Fibroblast of skin of back (primary cell): Measurements from ENCODE around the gene EEF1A2.

Source experiments
- DNase-seq: peaks from one replicate; pipeline ENCODE4 v3.0.0-alpha.2; 2013

EEF1A2 gene

DNA sequence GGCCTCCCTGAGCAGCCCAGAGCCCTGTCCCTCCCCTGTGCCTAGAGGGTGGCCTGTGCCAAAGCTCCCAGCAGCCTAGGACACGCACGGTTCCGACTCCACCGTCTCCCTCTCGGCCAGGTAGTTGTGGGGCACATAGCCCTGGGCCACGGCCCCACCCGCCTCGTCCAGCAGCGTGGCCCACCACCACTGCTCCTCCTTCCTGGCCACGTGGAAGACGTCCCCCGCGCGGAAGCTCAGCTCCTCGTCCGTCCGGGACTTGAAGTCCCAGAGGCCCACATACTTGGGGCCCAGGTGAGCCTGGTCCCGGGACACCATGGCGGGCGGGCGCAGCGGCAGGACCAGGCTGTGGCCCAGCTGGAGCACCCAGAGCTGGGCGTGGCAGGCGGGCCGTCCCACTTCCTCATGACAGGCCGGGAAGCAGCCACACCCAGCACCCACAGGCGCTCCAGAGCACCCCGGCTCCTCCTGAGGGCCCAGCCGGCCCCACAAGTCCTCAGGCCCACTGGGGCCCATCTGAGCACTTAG is 38.2 kb upstream of the EEF1A2 start, which contains the start of gene PTK6:
TSS of gene PTK6 (minus strand) at position 380 of the 528 bp plus-strand sequence. CDS start at position 318, 62 bp downstream.
- no peak for DNase-seq

DNA sequence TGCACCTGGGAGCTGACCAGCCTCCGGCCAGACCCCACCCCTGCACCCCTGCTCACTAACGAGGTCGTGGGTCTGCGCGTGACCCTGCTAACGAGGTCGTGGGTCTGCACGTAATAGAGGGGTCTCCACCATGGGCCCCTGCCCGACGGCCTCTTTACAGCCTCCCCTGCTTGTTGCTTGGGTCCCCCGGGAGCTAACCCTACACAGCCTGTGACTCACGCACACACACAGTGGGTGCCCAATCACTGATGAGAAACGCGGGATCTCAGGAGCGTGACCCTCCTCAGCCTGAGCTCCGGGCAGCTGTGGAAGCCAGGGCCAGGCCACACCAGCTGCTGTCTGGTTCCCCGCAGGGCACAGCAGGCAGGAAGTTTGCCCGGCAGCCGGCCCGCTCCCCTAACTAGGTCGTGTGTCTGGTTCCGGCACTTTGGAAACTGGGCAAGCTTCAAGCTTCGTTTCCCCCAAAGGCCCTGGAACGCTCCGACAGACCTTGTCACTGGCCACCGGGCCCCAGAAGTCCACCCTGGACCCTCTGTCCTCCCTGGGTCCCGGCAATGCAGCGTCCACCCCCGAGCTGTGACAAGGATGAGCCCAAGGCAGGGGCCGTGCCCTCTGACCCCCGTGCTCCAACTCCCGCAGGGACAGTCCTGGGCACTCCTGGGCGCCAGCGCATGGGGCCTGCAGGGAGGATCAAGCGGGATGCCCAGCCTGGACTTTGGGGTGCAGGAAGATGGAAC is 37.5 kb upstream of the EEF1A2 start:
- peak; percentile 61 for DNase-seq

DNA sequence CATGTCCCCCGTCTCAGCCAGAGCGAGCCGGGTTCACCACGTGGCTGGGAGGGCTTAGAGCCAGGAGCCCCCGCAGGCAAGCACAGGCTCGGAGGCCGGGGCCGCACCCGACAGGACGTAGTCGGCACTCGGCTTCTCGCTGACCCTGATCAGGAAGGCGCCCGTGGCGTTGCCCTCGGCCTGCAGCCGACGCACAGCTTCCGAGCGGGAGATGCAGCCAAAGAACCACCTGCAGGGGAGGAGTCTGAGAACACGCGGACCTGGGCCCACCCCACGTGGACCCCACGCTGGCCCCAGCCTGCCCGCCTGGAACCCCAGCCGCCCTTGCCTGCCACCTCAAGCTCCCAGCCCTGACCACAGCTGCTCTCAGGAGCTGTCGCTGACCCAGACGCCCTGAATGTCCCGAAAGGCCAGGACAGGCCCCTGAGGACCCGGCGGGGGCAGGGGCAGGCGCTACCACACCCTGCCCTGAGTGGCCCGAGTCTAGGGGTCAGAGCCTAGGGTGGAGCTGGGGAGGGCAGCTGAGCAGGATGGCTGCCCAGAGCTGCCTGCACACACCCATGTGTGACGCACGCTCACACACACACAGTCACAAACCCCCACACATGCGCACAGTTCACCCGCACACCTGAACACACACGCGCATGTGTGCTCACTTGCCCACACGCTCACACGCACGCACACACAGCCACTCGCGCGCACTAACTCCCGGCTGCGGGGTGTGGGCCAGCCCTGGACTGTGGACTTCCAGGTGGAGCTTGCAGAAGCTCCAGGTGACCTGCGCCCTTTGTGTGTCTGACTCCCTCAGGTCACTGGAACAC is 36.2 kb upstream of the EEF1A2 start:
- DNase-seq: no peak

DNA sequence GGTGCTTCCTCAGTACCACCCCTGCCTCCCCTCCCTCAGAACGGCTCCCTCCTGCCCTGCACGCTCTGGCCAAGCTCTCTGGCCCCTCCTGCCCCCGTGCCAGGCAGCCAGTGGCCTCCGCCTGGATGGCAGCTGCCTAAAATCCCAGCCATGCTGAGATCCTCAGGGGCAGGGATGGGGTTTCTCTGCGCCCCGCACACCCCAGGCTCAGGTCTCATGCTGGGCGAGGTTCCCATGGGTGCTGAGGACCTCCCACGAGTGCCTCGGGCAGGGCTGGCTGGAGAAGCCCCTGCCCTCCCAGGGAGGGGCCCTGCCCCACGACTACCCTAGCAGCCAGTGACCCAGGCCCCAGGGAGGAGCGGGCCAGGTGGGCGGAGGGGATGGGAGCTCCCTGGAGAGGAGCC is 35.5 kb upstream of the EEF1A2 start:
- DNase-seq: no peak

DNA sequence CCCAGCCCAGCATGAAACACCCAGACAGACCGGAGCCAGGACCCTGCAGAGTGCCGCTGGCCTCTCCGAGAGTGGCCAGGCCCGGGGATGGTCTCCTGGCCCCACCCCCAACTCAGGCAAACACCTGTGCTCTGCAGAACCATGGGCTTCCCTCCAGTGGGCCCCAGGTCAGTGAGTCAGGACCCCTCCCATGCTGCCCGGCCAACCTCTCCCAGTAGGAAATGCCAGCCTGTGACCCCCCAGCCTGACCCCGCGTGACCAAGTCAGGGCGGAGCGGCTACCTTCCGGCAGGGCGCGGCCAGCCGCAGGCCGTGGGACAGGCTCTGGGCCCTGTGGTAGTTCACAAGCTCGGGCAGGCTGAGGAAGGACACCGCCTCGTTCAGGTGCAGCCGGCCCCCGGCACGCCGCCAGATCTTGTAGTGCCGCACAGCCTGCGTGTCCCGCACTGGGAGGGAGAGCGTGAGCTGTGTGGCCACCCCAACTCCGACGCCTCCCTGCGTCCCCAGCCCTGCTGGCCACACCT is 35.0 kb upstream of the EEF1A2 start:
- DNase-seq: no peak

DNA sequence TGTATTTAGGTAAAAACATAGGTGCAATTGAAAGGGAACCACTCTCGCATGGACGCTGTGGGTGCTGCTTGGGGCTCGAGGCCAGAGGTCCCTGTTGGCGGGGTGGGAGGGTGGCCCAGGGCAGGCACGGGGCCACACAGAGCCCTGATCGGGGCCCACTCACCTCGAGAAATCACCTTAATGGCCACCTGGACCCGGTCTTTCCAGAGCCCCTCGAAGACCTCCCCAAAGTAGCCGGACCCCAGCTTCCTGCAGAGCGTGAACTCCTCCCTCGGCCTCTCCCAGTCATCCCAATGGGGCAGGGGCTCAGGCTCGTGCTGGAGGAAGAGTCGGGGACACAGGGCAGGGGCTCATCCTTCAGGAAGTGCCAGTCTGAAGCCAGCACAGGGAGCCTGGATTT is 34.5 kb upstream of the EEF1A2 start:
- DNase-seq: no peak

DNA sequence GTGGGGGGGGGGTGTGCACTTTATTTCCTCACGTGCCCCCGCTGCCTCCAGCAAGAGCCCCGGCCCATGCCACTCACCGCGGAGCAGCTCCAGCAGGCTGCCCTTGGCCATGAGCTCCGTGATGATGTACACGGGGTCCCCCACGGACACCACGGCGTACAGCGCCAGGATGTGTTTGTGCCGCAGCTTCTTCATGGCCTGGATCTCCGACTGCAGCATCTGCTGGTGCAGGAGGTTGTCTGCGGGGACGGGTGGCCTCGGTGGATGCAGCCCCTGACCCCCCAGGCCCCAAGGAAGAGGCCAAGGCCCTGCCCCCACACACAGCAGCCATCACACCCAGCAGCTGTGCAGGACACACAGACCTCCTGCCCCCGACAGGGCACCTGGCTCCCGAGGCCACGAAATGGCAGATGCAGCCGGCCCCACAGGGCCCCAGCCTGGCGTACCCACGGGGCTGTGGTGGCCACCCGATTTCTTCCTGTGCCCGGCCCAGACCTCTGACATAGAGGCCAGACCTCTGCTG is 33.6 kb upstream of the EEF1A2 start:
- DNase-seq: no peak

DNA sequence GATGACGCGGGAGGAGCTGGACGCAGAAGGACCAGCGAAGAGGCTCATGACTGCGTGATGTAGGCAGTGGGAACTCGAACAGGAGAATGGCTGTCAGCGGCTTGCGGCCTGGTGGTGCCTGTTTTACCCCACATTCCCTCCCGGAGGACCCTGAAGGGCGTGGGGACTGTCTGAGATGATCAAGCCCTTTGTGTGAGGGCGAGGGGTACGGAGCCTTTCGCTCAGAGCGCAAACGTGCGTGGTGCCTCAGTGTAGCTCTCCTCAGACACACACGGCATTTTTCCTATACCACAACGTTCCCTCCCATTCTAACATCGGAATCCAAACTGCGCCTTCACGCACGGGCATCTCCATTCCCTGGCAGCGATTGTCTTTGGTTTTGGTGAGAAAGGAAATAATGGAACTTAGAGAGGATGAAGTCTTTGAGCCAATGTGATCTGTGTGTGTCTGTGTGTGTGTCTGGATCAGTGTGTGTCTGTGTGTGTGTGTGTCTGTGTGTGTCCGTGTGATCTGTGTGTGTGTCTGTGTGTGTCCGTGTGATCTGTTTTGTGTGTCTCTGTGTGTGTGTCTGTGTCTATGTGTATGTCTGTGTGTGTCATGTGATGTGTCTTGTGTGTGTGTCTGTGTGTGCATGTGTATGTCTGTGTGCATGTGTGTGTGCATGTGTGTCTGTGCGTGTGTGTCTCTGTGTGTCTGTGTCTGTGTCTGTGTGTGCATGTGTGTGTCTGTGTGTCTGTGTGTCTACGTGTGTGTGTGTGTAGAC is 33.0 kb upstream of the EEF1A2 start:
- DNase-seq: no peak

DNA sequence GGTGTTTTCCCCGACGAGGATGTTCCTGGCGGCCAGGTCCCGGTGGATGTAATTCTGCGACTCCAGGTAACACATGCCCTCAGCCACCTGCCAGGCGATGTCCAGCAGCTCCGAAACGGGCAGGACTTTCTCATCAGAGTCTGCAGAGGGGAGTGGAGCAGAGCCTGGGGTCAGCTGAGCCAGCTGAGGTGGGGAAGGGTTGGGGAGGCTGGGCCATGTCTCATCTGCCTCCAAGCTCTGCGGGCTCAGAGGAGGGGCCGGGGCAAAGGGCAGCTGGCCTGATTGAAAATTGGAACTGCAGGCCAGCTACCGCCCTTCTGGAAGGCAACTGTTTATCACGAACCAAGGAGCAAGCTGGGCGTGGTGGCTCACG is 31.9 kb upstream of the EEF1A2 start:
- DNase-seq: no peak

DNA sequence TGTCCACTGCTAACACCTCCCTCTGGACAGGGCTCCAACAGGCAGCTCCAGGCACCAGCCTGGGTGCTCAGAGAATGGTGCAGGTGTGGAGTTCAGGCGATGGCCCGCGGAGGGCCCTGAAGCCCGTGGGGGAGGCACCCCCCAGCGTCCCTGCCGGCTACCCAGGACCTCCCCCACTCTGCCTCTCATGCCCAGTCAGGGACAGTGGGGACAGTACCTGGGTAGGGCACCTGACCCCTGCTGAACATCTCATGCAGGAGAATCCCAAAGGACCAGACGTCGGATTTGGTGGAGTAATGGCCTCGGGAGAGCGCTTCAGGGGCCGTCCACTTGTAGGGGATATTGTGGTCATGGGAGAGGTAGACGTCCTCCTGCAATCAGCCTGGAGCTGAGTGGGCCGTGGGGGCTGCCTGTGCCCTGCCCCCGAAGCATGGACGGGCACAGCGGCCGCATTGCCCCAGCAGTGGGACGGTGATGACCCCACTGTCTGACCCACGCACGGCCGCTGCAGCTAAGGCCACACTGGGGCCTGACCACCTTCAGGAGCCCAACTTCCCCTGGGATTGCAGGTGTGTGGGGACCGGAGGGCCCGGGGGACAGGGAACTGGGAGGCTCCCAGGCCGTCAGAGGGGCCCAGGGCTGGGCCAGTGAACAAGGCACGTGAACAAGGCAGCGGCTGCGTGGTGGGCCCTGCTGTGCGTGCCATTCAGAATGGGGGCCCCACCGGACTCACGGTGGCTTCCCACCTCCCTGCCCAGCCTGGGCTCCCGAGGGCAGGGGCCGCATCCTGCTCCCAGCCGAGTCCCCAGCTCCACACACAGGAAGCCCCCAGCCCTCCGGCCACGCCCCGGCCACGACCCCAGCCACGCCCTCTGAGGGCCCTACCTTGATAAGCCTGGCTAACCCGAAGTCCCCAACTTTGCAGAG is 31.2 kb upstream of the EEF1A2 start:
- DNase-seq: no peak

DNA sequence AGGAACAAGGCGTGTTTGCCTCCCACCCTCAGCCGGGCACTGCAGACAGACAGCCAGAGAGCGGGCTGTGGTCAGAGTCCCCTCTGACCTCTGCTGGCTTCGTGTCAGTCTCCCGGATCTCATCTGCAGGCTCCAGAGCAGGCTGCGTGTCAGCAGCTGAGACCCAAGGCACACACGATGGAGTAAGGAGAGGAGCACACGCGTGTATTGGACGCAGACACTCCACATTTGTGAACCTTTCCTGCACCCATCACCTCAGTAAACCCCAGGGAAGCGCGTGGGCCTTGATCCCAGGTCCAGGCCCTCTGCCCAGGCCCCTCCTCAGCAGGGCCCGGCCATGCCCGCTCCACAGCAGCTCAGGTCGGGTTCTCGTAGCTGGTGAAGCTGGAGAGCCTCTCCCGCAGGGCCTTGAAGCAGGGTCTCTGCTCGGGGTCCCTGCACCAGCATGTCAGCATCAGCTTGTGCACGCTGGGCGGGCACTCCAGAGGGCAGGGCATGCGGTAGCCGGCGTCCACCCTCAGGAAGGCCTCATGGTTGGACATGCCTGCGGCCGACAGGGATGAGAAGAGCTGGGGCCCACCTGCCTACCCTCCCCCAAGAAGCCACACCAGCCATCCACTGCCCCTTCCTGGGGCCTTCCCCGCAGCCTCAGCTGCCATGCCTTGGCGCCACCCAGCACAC is 30.4 kb upstream of the EEF1A2 start:
- DNase-seq: no peak

DNA sequence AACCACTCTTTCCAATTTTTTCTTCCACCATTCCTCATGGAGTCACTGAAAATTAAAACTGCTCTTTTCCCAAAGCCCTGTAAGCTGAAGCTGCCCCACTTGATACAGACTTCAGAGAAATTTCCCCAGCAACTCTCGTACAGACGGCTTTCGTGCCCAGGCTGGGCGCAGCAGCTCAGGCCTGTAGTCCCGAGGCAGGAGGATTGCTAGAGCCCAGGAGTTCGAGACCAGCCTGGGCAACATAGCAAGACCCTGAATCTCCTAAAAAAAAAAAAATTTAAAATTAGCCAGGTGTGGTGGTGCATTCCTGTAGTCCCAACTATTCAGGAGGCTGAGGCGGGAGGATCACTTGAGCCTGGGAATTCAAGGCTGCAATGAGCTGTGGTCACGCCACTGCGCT is 28.3 kb upstream of the EEF1A2 start:
- no peak for DNase-seq

DNA sequence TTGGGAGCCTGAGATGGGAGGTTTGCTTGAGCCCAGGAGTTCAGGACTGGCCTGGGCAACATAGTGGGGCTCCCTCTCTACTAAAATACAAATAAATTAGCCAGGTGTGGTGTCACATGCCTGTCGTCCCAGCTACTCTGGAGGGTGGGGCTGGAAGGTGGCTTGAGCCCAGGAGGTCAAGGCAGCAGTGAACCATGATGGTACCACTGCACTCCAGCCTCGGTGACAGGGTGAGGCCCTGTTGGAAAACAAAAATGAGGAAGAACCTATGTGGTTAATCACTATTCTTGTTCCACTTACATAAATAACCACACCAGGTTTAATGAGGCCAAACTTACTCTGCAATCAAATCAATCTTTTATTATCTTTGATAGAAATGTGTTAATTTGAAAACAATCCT is 27.1 kb upstream of the EEF1A2 start:
- DNase-seq: no peak

DNA sequence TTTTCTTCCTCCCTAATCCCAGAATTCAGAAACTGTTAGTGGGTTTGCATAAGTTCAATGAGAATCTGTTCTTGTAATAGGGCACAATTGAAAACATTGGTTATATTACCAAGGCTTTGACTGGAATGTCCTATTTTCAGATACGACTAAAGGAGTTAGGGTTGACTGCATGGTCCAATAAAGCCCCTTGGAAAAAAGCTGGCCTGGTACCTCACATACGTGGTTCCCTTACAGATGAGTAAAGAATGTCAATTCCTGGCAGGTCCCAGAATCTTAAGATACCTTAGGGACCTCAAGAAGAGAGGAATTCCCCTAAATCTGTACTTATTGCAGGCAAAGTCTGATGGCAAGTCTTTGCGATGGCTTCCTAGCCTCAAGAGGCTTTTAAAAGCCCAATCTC is 26.3 kb upstream of the EEF1A2 start:
- DNase-seq: no peak

DNA sequence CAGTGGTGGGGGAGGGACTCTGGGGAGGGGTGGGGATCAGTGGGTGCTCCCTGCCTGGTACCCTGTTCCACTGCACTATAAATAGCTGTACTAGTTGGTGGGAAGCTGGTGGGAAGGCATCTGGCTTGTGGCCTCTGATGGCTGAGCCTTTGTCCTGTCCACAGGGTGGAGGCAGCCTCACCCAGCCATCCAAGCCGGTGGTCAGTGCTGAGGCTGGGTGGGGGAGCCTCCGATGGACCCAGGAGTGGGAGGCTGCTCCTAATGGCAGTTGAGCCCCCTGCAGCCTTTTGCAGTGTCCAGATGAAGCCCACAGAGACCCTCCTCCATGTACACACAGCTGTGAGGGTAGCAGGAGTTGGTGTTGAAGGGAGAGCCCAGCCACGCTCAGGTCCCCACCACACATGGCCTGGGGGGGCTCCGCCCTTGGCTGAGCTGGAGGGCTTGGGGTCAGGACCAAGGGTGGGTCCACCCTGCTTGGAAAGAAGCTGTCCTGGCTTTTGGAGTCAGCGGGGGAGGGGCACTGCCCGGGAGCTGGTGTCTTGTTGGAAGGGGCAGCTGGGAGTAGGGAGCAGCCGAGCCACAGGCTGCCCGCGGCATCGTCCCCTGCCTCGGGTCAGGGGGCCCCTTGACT is 24.2 kb upstream of the EEF1A2 start:
- no peak for DNase-seq

DNA sequence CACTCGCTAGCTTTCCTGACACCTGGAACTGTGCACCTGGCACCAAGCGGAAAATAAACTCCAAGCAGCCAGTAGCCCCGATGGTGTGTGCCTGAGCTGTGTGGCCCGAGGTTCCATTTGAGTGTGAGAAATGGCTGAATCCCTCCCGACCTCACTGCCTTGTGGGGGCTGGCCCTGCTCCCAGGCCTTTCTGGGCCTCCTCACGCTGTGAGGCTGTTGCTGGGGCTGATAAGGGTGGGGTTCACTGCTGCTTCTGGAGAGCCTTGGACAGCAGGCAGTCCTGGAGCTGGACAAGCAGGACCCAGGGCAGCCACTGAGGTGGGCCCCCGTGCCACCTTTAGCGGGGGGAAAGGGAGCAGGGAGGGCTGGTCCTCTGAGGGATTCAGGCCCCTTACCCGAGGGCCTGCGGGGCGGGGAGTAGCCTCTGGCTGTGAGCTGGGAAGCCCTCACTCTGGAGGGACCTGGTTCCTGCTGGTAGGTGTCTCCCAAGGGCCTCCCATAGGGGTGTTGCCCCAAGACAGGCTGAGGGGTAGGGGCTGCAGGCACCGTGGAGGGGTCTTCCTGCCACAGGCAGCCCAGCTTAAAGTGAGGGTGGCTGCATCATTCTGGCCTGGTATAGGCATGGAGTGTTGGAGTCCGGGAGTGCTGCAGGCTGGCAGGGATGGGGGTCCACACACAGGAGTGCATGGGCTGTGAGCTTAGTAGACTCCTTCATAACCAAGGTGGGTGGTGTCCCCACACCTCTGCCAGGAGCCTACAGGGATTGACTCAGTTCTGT is 23.4 kb upstream of the EEF1A2 start:
- no peak for DNase-seq

DNA sequence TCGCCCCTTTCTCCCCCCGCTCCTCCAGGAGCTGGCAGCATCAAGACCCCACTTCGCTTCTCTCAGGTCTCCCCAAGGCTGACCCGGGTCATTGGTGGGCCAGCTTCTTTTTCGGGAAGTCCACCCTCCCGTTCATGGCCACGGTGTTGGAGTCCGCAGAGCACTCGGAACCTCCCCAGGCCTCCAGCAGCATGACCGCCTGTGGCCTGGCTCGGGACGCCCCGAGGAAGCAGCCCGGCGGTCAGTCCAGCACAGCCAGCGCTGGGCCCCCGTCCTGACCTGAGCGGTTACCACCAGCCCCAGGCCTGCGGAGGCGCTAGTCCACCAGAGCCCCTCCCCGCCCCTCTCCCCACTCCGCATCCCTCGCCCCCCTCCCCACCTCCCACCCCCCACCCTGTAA is 22.7 kb upstream of the EEF1A2 start:
- no peak for DNase-seq

DNA sequence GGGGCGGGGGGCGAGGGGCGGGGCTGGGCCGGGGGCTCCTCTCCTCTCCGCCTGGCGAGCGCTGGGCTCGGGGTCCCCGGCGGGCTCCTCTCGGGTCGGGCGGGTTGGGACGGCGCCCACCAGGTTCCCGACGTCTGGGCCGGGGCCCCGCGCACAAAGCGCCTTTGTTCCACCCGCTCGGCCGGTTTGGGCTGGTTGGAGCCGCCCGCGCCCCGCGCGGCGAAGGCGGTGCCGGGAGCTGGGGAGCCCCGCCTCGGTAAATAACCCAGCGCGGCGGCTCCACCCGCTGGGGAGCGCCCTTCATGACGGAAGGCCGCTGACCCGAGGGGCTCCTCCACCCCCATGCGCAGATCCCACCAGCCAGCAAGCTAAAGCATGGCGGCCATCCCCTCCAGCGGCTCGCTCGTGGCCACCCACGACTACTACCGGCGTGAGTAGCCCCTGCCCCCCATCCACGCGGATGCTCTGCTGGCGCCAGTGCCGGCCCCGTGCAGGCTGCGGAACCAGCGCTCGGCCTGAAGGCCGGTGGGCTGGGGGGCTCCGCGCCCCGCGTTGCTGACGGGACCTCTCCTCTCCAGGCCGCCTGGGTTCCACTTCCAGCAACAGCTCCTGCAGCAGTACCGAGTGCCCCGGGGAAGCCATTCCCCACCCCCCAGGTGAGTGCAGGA is 22.2 kb upstream of the EEF1A2 start:
- DNase-seq: peak; percentile 72

DNA sequence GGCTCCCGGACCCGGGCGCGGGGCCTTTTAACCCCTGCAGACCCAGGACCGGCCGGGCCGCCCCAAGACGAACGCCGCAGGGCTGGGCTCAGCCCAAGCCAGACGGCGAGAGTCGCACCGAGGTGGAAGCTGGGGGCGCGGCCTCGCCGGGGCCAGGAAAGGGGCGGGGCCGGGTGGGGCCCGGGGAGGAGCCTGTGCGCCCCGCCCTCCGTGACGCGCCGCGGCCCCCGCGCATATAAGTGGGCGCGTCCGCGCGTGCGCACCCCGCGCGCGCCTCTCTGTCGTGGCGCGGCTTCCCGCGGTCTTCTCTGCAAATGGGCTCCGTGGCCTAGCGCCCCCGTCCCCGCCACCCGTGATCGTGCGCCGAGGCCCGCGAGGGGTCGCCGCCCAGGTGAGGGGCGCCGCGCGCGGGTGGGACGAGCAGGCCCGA is 21.6 kb upstream of the EEF1A2 start, which contains the start of gene PPDPF:
TSS of gene PPDPF (plus strand) at position 262 of the 430 bp plus-strand sequence. CDS start 544 bp downstream, outside the sequence.
- peak; percentile 79 for DNase-seq
